Measurements from ENCODE around the gene AMT.

DNA sequence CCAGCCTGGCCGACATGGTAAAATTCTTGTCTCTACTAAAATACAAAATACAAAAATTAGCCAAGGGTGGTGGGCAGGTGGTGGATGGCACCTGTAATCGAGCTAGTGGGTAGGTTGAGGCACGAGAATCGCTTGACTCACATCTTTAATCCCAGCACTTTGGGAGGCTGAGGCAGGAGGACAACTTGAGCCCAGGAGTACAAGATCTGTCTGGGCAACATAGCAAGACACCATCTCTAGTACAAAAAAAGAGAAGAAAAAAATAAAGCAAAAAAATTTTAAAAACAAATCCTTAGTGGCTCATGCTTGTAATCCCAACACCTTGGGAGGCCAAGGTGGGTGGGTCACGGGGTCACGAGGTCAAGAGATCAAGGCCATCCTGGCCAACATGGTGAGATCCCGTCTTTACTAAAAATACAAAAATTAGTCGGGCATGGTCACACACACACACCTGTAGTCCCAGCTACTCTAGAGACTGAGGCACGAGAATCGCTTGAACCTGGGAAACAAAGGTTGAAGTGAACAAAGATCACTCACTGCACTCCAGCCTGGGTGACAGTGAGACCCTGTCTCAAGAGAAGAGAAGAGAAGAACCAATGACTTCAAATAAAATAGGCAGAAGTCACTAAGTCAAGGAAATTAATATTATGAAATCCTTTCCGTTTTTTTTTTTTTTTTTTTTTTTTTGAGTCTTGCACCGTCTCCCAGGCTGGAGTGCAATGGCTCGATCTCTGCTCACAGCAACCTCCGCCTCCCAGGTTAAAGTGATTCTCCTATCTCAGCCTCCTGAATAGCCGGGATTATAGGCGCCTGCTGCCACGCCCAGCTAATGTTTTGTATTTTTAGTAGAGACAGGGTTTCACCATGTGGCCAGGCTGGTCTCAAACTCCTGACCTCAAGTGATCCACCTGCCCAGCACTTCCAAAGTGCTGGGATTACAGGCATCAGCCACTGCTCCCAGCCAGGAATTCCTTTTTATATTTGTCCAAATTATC, 15.4 kb downstream of the AMT start:
- TF ChIP-seq GATA2 (IDR thresholded peaks at IDR 0.05; ENCODE audit: low read depth, low read length) (no peak), GATA3 (IDR thresholded peaks at IDR 0.05; ENCODE audit: low read depth, low read length) (no peak)

All from SH-SY5Y (cell line).